ENCODE measurements around the gene NPTXR. TPM values are rescaled to one million over a fixed set of nuclear protein-coding genes. Genes with fewer than 3 reads are reported as not detected.

The NPTXR gene
- total and polyA plus RNA-seq, 7 donors: under 0.01 to 14.4 (median 4.2) TPM; not detected in 1

DNA sequence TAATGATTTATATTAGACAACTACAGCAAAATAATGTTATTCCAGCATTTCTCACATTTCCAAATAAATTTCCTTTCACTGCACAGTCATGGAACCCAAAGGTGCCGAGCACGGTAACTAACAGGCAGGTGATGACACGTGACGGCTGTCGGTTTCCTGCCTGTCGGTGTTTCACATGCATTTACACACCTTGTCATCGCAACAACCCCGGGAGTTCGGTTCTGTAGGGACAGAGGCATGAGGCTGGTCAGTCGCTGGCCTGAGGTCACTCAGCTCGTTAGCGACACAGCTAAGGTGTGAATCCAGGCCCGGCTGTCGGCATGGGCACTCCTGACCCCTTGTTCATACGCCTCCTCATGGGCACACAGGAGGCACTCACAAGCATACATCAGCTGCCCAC lies 59.8 kb downstream of the NPTXR start:
- H3K27me3 ChIP-seq: no peaks in the 10 kb centered on the region
- TF ChIP-seq EP300 (IDR thresholded peaks at IDR 0.05): no peak
- TF ChIP-seq POLR2A (IDR thresholded peaks at IDR 0.05): no peak
- TF ChIP-seq POLR2AphosphoS5 (IDR thresholded peaks at IDR 0.05): no peak
- no peak for TF ChIP-seq CTCF (IDR thresholded peaks at IDR 0.05)
- H3K4me1 ChIP-seq: peaks cover 0 to 32% (median 25%) of the 10 kb centered on the region in 4 donors
- no peaks in the 10 kb centered on the region for H3K9me3 ChIP-seq
- H3K36me3 ChIP-seq: peaks cover 0 to 26% (median 11%) of the 10 kb centered on the region in 4 donors
- H3K4me3 ChIP-seq: no peak overlapping the region
- intact Hi-C loops (cut with DNase I): no loop called here
- WGBS, 2 donors: 96% methylated on average over 15 of the region's 15 CpGs
- no peak for DNase-seq
- no peak overlapping the region for H3K27ac ChIP-seq

DNA sequence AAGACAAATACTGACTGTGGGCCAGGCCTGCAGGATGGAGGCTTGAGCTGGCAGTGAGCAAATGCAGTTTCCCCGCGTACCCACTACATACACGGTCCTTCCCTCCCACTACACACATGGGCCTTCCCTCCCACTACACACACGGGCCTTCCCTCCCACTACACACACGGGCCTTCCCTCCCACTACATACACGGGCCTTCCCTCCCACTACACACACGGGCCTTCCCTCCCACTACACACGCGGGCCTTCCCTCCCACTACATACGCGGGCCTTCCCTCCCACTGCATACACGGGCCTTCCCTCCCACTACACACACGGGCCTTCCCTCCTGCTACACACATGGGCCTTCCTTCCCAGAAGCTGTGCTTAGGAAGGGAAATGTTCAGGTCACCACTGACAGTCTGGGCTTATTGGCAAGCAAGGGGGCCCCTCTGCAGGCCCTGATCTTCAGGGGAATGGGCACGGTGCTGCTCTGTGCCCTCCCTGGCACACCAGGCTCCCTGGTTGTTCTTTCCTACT lies 60.7 kb downstream of the NPTXR start:
- H3K27me3 ChIP-seq: no peaks in the 10 kb centered on the region
- peaks cover 0 to 34% (median 13%) of the 10 kb centered on the region in 4 donors for H3K36me3 ChIP-seq
- DNase-seq: no peak
- peaks cover 0 to 24% (median 17%) of the 10 kb centered on the region in 4 donors for H3K4me1 ChIP-seq
- intact Hi-C loops (cut with DNase I): no loop called here
- WGBS, 2 donors: 66 to 76% methylated on average over 14 of the region's 14 CpGs
- no peak overlapping the region for H3K4me3 ChIP-seq
- TF ChIP-seq POLR2A (IDR thresholded peaks at IDR 0.05) (no peak), POLR2AphosphoS5 (IDR thresholded peaks at IDR 0.05) (no peak)
- H3K9me3 ChIP-seq: no peaks in the 10 kb centered on the region
- H3K27ac ChIP-seq: no peak overlapping the region

- Histone ChIP-seq H3K36me3 (peaks cover 0 to 35% (median 13%) of the 10 kb centered on the region in 4 donors), H3K4me1 (peaks cover 0 to 17% (median 11%) of the 10 kb centered on the region in 4 donors), H3K4me3 (no peak overlapping the region), H3K9me3 (no peaks in the 10 kb centered on the region), H3K27me3 (no peaks in the 10 kb centered on the region), H3K27ac (no peak overlapping the region)
- no peak for TF ChIP-seq POLR2AphosphoS5 (IDR thresholded peaks at IDR 0.05)
- no peak for TF ChIP-seq CTCF (IDR thresholded peaks at IDR 0.05)
- no peak for TF ChIP-seq EP300 (IDR thresholded peaks at IDR 0.05)
- TF ChIP-seq POLR2A (IDR thresholded peaks at IDR 0.05): no peak
- intact Hi-C loops (cut with DNase I): no loop called here
- DNase-seq: no peak
- 71 to 76% methylated on average over 13 of the region's 13 CpGs for WGBS, 2 donors
Observed at GRCh38 chr22:38782402-38783094, 61.3 kb downstream of the NPTXR start.

GRCh38 chr22:38781033-38781432 lies 62.8 kb downstream of the NPTXR start:
- H3K4me1 ChIP-seq: peaks cover 0 to 8% (median 3%) of the 10 kb centered on the region in 4 donors
- intact Hi-C loops (cut with DNase I): no loop called here
- no peak overlapping the region for H3K27ac ChIP-seq
- H3K36me3 ChIP-seq: peaks cover 0 to 35% (median 13%) of the 10 kb centered on the region in 4 donors
- H3K9me3 ChIP-seq: no peaks in the 10 kb centered on the region
- DNase-seq: no peak
- no peaks in the 10 kb centered on the region for H3K27me3 ChIP-seq
- WGBS, 2 donors: 92 to 95% methylated on average over 13 of the region's 13 CpGs
- TF ChIP-seq EP300 (IDR thresholded peaks at IDR 0.05): no peak
- TF ChIP-seq CTCF (IDR thresholded peaks at IDR 0.05): no peak
- H3K4me3 ChIP-seq: no peak overlapping the region

- no peak overlapping the region for H3K4me3 ChIP-seq
- intact Hi-C loops (cut with DNase I): no loop called here
- H3K27ac ChIP-seq: no peak overlapping the region
- H3K27me3 ChIP-seq: no peaks in the 10 kb centered on the region
- H3K9me3 ChIP-seq: no peaks in the 10 kb centered on the region
- TF ChIP-seq POLR2A (IDR thresholded peaks at IDR 0.05) (no peak), CTCF (IDR thresholded peaks at IDR 0.05) (no peak), EP300 (IDR thresholded peaks at IDR 0.05) (no peak), POLR2AphosphoS5 (IDR thresholded peaks at IDR 0.05) (no peak)
- no peaks in the 10 kb centered on the region for H3K4me1 ChIP-seq
- H3K36me3 ChIP-seq: peaks cover 0 to 35% (median 13%) of the 10 kb centered on the region in 4 donors
- 93 to 94% methylated on average over 27 of the region's 27 CpGs for WGBS, 2 donors
- DNase-seq: no peak
Observed at GRCh38 chr22:38777087-38777671, 66.6 kb downstream of the NPTXR start.
